Measurements from ENCODE around the gene PLPPR4. TPM values are rescaled to one million over a fixed set of nuclear protein-coding genes. Genes with fewer than 3 reads are reported as not detected.

PLPPR4 gene
- total RNA-seq, 1 experiment from 2014 or later: not detected

DNA sequence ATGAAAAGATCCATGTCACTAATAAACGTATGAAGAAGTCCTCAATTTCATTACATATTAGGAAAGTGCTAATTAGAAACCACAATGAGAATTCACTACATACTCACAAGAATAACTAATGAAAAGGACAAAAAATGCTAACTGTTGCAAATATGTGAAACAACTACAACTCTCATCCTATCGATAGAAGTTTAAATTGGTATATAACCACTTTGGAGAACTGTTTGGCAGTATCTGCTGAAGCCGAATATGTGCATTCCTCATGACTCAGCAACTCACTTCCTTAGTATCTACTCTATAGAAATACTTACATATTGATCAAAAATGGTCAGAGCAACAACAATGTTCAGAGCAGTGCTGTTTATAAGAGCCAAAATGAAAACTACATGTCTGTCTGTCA is 66.8 kb downstream of the PLPPR4 start:
- Histone ChIP-seq H3K4me1 (no peaks in the 10 kb centered on the region), H3K4me3 (ENCODE audit: low read depth, low read length) (no peak overlapping the region), H3K36me3 (ENCODE audit: control insufficient read depth, insufficient read depth, low read length) (no peaks in the 10 kb centered on the region), H3K27me3 (replicated peaks; ENCODE audit: control insufficient read depth, insufficient read depth, low read length) (no peaks in the 10 kb centered on the region), H3K9me3 (no peaks in the 10 kb centered on the region)
- DNase-seq: no peak
- ChIA-PET CTCF (no interaction called here), POLR2A (no interaction called here)
- no peaks in the 10 kb centered on the region for H3K36me3 Mint-ChIP-seq (ENCODE audit: insufficient read depth, unreplicated experiment)
- no TSS peak for BruUV-seq (replicated peaks)
- no peaks in the 10 kb centered on the region for H3K4me1 Mint-ChIP-seq (ENCODE audit: low read depth, unreplicated experiment)
- no peaks in the 10 kb centered on the region for H3K27me3 Mint-ChIP-seq (ENCODE audit: insufficient read depth, unreplicated experiment)
- H3K9me3 Mint-ChIP-seq (ENCODE audit: unreplicated experiment): no peaks in the 10 kb centered on the region
- H3K4me3 Mint-ChIP-seq (ENCODE audit: unreplicated experiment): no peak overlapping the region
- no peak for TF ChIP-seq CTCF (IDR thresholded peaks at IDR 0.05; ENCODE audit: insufficient read depth in 1 of 2, low read depth in 1 of 2, low read length in 1 of 2, severe bottlenecking in 1 of 2, unreplicated experiment in 1 of 2)
- intact Hi-C loops (cut with micrococcal nuclease; ENCODE audit: unreplicated experiment): no loop called here
- no peak overlapping the region for H3K27ac Mint-ChIP-seq (ENCODE audit: unreplicated experiment)

DNA sequence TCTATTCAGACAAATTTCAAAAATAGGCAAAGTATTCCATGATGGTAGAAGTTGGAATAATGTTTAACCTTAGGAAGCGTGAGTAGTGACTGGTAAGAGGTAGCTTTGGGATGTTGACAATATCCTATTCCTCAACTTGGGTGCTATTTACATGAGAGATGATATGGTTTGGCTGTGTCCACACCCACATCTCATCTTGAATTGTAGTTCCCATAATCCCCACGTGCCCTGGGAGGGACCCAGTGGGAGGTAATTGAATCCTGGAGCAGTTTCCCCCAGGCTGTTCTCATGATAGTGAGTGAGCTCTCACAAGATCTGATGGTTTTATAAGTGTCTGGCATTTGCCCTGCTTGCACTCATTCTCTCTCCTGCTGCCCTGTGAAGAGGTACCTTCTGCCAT is 67.3 kb downstream of the PLPPR4 start:
- no peaks in the 10 kb centered on the region for H3K9me3 ChIP-seq
- no peaks in the 10 kb centered on the region for H3K36me3 ChIP-seq (ENCODE audit: control insufficient read depth, insufficient read depth, low read length)
- no peak overlapping the region for H3K27ac Mint-ChIP-seq (ENCODE audit: unreplicated experiment)
- BruUV-seq (replicated peaks): no TSS peak
- ChIA-PET POLR2A (no interaction called here), CTCF (no interaction called here)
- H3K9me3 Mint-ChIP-seq (ENCODE audit: unreplicated experiment): no peaks in the 10 kb centered on the region
- H3K36me3 Mint-ChIP-seq (ENCODE audit: insufficient read depth, unreplicated experiment): no peaks in the 10 kb centered on the region
- TF ChIP-seq CTCF (IDR thresholded peaks at IDR 0.05; ENCODE audit: insufficient read depth in 1 of 2, low read depth in 1 of 2, low read length in 1 of 2, severe bottlenecking in 1 of 2, unreplicated experiment in 1 of 2): no peak
- H3K4me3 Mint-ChIP-seq (ENCODE audit: unreplicated experiment): no peak overlapping the region
- no peaks in the 10 kb centered on the region for H3K4me1 ChIP-seq
- no peak for DNase-seq
- H3K27me3 ChIP-seq (replicated peaks; ENCODE audit: control insufficient read depth, insufficient read depth, low read length): no peaks in the 10 kb centered on the region
- no peaks in the 10 kb centered on the region for H3K4me1 Mint-ChIP-seq (ENCODE audit: low read depth, unreplicated experiment)
- no peaks in the 10 kb centered on the region for H3K27me3 Mint-ChIP-seq (ENCODE audit: insufficient read depth, unreplicated experiment)
- intact Hi-C loops (cut with micrococcal nuclease; ENCODE audit: unreplicated experiment): no loop called here
- H3K4me3 ChIP-seq (ENCODE audit: low read depth, low read length): no peak overlapping the region

GRCh38 chr1:99332561-99332960 is 68.3 kb downstream of the PLPPR4 start:
- DNase-seq: no peak
- POLR2A ChIA-PET: no interaction called here
- no peaks in the 10 kb centered on the region for H3K4me1 Mint-ChIP-seq (ENCODE audit: low read depth, unreplicated experiment)
- H3K4me1 ChIP-seq: no peaks in the 10 kb centered on the region
- CTCF ChIA-PET: no interaction called here
- no peaks in the 10 kb centered on the region for H3K36me3 Mint-ChIP-seq (ENCODE audit: insufficient read depth, unreplicated experiment)
- no peaks in the 10 kb centered on the region for H3K27me3 ChIP-seq (replicated peaks; ENCODE audit: control insufficient read depth, insufficient read depth, low read length)
- no peaks in the 10 kb centered on the region for H3K9me3 Mint-ChIP-seq (ENCODE audit: unreplicated experiment)
- H3K4me3 ChIP-seq (ENCODE audit: low read depth, low read length): no peak overlapping the region
- H3K9me3 ChIP-seq: no peaks in the 10 kb centered on the region
- no peak for TF ChIP-seq CTCF (IDR thresholded peaks at IDR 0.05; ENCODE audit: insufficient read depth in 1 of 2, low read depth in 1 of 2, low read length in 1 of 2, severe bottlenecking in 1 of 2, unreplicated experiment in 1 of 2)
- no peaks in the 10 kb centered on the region for H3K36me3 ChIP-seq (ENCODE audit: control insufficient read depth, insufficient read depth, low read length)
- H3K27ac Mint-ChIP-seq (ENCODE audit: unreplicated experiment): no peak overlapping the region
- BruUV-seq (replicated peaks): no TSS peak
- intact Hi-C loops (cut with micrococcal nuclease; ENCODE audit: unreplicated experiment): no loop called here
- no peak overlapping the region for H3K4me3 Mint-ChIP-seq (ENCODE audit: unreplicated experiment)
- H3K27me3 Mint-ChIP-seq (ENCODE audit: insufficient read depth, unreplicated experiment): no peaks in the 10 kb centered on the region

Data from Caco-2 (cell line).